ENCODE measurements around the gene TOLLIP. TPM values are rescaled to one million over a fixed set of nuclear protein-coding genes. Genes with fewer than 3 reads are reported as not detected.

Gene TOLLIP
- total RNA-seq, 4 donors from 2014 or later = 49.8 to 91.7 (median 85.0) TPM

DNA sequence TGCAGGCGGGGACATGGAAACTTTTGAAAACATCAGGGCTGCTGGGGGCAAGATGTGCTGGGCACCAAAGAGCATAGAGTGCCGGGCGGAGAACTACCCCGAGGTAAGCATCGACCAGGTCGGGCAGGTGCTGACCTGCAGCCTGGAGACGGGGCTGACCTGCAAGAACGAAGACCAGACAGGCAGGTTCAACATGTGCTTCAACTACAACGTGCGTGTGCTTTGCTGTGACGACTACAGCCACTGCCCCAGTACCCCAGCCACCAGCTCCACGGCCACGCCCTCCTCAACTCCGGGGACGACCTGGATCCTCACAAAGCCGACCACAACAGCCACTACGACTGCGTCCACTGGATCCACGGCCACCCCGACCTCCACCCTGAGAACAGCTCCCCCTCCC is 67.1 kb downstream of the TOLLIP start:
- intact Hi-C loops (cut with DNase I; ENCODE audit: low total_unique reads) (no loop called here), in situ Hi-C loops (cut with MboI; ENCODE audit: low sequenced_read_pairs in 4 of 4) (no loop called here)
- DNase-seq (no peak), ATAC-seq (no peak)
- H3K9me3 ChIP-seq = no peaks in the 10 kb centered on the region
- no peaks in the 10 kb centered on the region for H3K27me3 ChIP-seq
- TF ChIP-seq POLR2A (IDR thresholded peaks at IDR 0.05) (no peak), CTCF (IDR thresholded peaks at IDR 0.05 in 4 of 5, conservative IDR thresholded peaks at IDR 0.05 in 1 of 5) (no peak)
- H3K4me3 ChIP-seq = no peak overlapping the region
- H3K36me3 ChIP-seq = no peaks in the 10 kb centered on the region
- H3K4me1 ChIP-seq = no peaks in the 10 kb centered on the region
- no peak overlapping the region for H3K27ac ChIP-seq

DNA sequence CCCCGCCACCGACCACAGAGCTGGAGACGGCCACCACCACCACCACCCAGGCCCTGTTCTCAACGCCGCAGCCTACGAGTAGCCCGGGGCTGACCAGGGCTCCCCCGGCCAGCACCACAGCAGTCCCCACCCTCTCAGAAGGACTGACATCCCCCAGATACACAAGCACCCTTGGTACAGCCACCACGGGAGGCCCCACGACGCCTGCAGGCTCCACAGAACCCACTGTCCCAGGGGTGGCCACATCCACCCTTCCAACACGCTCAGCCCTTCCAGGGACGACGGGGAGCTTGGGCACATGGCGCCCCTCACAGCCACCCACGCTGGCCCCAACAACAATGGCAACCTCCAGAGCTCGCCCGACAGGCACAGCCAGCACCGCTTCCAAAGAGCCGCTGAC is 67.7 kb downstream of the TOLLIP start:
- in situ Hi-C loops (cut with MboI; ENCODE audit: low sequenced_read_pairs in 4 of 4) = no loop called here

GRCh38 chr11:1240771-1241170 is 68.7 kb downstream of the TOLLIP start:
- Histone ChIP-seq H3K4me3 (no peak overlapping the region), H3K9me3 (no peaks in the 10 kb centered on the region), H3K27me3 (no peaks in the 10 kb centered on the region), H3K36me3 (no peaks in the 10 kb centered on the region), H3K4me1 (no peaks in the 10 kb centered on the region), H3K27ac (no peak overlapping the region)
- intact Hi-C loops (cut with DNase I; ENCODE audit: low total_unique reads) (no loop called here), in situ Hi-C loops (cut with MboI; ENCODE audit: low sequenced_read_pairs in 4 of 4) (no loop called here)
- ATAC-seq (no peak), DNase-seq (no peak)
- TF ChIP-seq POLR2A (IDR thresholded peaks at IDR 0.05) (no peak), CTCF (IDR thresholded peaks at IDR 0.05 in 4 of 5, conservative IDR thresholded peaks at IDR 0.05 in 1 of 5) (no peak)

More for the DNA sequence above, 67.7 kb downstream of the TOLLIP start:
- TF ChIP-seq CTCF (IDR thresholded peaks at IDR 0.05 in 4 of 5, conservative IDR thresholded peaks at IDR 0.05 in 1 of 5) (no peak), POLR2A (IDR thresholded peaks at IDR 0.05) (no peak)
- Histone ChIP-seq H3K27me3 (no peaks in the 10 kb centered on the region), H3K27ac (no peak overlapping the region), H3K36me3 (no peaks in the 10 kb centered on the region), H3K4me1 (no peaks in the 10 kb centered on the region), H3K9me3 (no peaks in the 10 kb centered on the region), H3K4me3 (no peak overlapping the region)
- intact Hi-C loops (cut with DNase I; ENCODE audit: low total_unique reads) = no loop called here
- DNase-seq (no peak), ATAC-seq (no peak)

GRCh38 chr11:1239596-1240205 is 69.7 kb downstream of the TOLLIP start:
- Histone ChIP-seq H3K4me1 (no peaks in the 10 kb centered on the region), H3K27ac (no peak overlapping the region), H3K36me3 (no peaks in the 10 kb centered on the region), H3K9me3 (no peaks in the 10 kb centered on the region), H3K27me3 (no peaks in the 10 kb centered on the region), H3K4me3 (no peak overlapping the region)
- no peak for ATAC-seq
- no peak for DNase-seq
- TF ChIP-seq POLR2A (IDR thresholded peaks at IDR 0.05) = no peak
- no peak for TF ChIP-seq CTCF (IDR thresholded peaks at IDR 0.05 in 4 of 5, conservative IDR thresholded peaks at IDR 0.05 in 1 of 5)
- in situ Hi-C loops (cut with MboI; ENCODE audit: low sequenced_read_pairs in 4 of 4) (no loop called here), intact Hi-C loops (cut with DNase I; ENCODE audit: low total_unique reads) (no loop called here)
